Memory B cell (primary cell): Measurements from ENCODE around the gene PKIB.
"Not testable (repeated sequence)": the region's sequence is repeated elsewhere in the genome, so short reads cannot be mapped to it uniquely, and the experiment has no call there.

ENCODE experiments used
- ATAC-seq: fragments of 150-1000 bp; cut with Tn5 transposase; 2 replicates; pipeline ENCODE4 v1.10.0; 2021; ENCODE audit warnings: low read depth, mild to moderate bottlenecking, moderate library complexity
- DNase-seq, 2 donors: peaks; one replicate each; pipeline ENCODE4 v3.0.0; 2022; ENCODE audit warnings: low spot score in 2 of 2
- H3K27ac Mint-ChIP-seq: one replicate; pipeline ENCODE4 v1.8.0; 2022; ENCODE audit warnings: mild to moderate bottlenecking, moderate library complexity, mixed read lengths
- H3K27me3 Mint-ChIP-seq: one replicate; pipeline ENCODE4 v1.8.0; 2022; ENCODE audit warnings: mixed read lengths
- H3K36me3 Mint-ChIP-seq: one replicate; pipeline ENCODE4 v1.8.0; 2022; ENCODE audit warnings: mild to moderate bottlenecking, mixed read lengths
- H3K4me1 Mint-ChIP-seq: one replicate; pipeline ENCODE4 v1.8.0; 2022; ENCODE audit warnings: mixed read lengths
- H3K4me3 Mint-ChIP-seq: one replicate; pipeline ENCODE4 v1.8.0; 2022; ENCODE audit warnings: mild to moderate bottlenecking, moderate library complexity, mixed read lengths
- H3K9me3 Mint-ChIP-seq: one replicate; pipeline ENCODE4 v1.8.0; 2022; ENCODE audit warnings: mixed read lengths

The PKIB gene

GRCh38 chr6:122631571-122632249 lies 21.5 kb downstream of the PKIB start:
- Mint-ChIP-seq H3K4me3 (no peak overlapping the region), H3K27me3 (peaks cover 10% of the 10 kb centered on the region), H3K36me3 (no peaks in the 10 kb centered on the region), H3K4me1 (no peaks in the 10 kb centered on the region), H3K9me3 (peaks cover 1% of the 10 kb centered on the region), H3K27ac (no peak overlapping the region)
- no peak for ATAC-seq
- DNase-seq: no peak

- DNase-seq (no peak), ATAC-seq (no peak)
- Mint-ChIP-seq H3K27me3 (no peaks in the 10 kb centered on the region), H3K4me1 (no peaks in the 10 kb centered on the region), H3K9me3 (no peaks in the 10 kb centered on the region), H3K4me3 (no peak overlapping the region), H3K27ac (no peak overlapping the region), H3K36me3 (no peaks in the 10 kb centered on the region)
Observed at GRCh38 chr6:122640366-122640765, 30.2 kb downstream of the PKIB start.

DNA sequence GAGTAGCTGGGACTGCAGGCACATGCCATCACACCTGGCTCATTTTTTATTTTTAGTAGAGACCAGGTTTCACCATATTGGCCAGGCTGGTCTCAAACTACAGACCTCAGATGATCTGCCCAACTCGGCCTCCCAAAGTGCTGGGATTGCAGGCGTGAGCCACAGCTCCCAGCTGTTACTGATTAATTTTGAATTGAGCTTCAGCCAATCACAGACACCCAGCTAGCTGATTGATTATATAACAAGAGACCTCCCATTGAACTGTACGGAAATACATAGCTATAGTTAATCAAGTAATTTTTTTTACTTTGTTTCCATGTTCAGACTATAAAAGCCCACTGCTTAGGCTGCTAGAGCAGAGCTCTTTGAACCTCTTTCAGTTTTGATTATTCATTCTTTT lies 31.6 kb downstream of the PKIB start:
- H3K4me3 Mint-ChIP-seq: no peak overlapping the region
- H3K27ac Mint-ChIP-seq: no peak overlapping the region
- ATAC-seq (no peak), DNase-seq (no peak)
- H3K9me3 Mint-ChIP-seq: no peaks in the 10 kb centered on the region
- H3K36me3 Mint-ChIP-seq: no peaks in the 10 kb centered on the region
- H3K4me1 Mint-ChIP-seq: no peaks in the 10 kb centered on the region
- no peaks in the 10 kb centered on the region for H3K27me3 Mint-ChIP-seq

GRCh38 chr6:122642604-122643003 lies 32.4 kb downstream of the PKIB start:
- not testable (repeated sequence) for H3K4me3 Mint-ChIP-seq, H3K9me3 Mint-ChIP-seq, H3K36me3 Mint-ChIP-seq, ATAC-seq, H3K4me1 Mint-ChIP-seq, H3K27me3 Mint-ChIP-seq, DNase-seq, H3K27ac Mint-ChIP-seq

DNA sequence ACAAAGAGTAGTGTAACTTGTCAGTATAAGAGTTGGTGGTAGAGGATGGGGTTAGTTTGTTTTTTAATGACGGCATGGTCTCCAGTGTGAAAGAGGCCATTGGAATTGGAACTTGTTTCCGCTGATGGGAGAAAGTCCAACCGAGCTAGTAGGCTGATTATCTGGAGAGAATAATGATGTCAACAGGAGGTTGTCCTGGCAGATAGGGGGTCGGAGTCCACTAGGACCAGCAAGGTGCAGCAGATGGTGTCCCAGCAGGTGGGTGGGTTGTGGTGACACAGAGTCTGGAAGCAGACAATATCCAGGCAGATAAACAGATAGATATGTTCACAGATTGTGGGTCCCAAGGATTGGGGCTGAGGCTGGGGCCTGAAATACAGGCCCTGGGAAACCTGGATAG lies 35.1 kb downstream of the PKIB start:
- no peak for DNase-seq
- H3K4me3 Mint-ChIP-seq: no peak overlapping the region
- ATAC-seq: no peak
- H3K27me3 Mint-ChIP-seq: no peaks in the 10 kb centered on the region
- no peak overlapping the region for H3K27ac Mint-ChIP-seq
- H3K36me3 Mint-ChIP-seq: no peaks in the 10 kb centered on the region
- no peaks in the 10 kb centered on the region for H3K4me1 Mint-ChIP-seq
- no peaks in the 10 kb centered on the region for H3K9me3 Mint-ChIP-seq

DNA sequence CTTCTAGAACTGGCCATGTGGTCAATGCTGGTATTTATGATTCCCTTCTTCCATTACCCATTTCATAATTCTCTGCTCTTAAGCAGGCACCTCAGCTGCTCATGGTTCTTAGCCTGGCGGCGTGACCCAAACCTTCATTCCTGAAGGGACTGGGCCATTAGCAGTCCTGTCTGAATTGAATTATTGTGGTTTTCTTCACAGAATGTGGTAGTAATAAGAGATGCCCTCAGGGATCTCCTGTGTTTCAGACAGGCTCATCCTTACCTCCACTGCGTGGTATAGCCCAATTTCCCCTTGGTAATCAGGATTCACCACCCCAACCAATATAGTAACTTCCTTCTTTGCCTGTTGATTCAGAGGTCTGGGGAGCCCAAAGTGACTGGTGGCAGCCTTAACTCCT lies 37.6 kb downstream of the PKIB start:
- H3K27ac Mint-ChIP-seq: no peak overlapping the region
- no peaks in the 10 kb centered on the region for H3K4me1 Mint-ChIP-seq
- no peak overlapping the region for H3K4me3 Mint-ChIP-seq
- H3K27me3 Mint-ChIP-seq: no peaks in the 10 kb centered on the region
- H3K36me3 Mint-ChIP-seq: no peaks in the 10 kb centered on the region
- DNase-seq: no peak
- no peak for ATAC-seq
- no peaks in the 10 kb centered on the region for H3K9me3 Mint-ChIP-seq

GRCh38 chr6:122648726-122649125 lies 38.5 kb downstream of the PKIB start:
- Mint-ChIP-seq H3K9me3 (no peaks in the 10 kb centered on the region), H3K4me1 (no peaks in the 10 kb centered on the region), H3K27ac (no peak overlapping the region), H3K27me3 (no peaks in the 10 kb centered on the region), H3K36me3 (no peaks in the 10 kb centered on the region), H3K4me3 (no peak overlapping the region)
- ATAC-seq (no peak), DNase-seq (no peak)

DNA sequence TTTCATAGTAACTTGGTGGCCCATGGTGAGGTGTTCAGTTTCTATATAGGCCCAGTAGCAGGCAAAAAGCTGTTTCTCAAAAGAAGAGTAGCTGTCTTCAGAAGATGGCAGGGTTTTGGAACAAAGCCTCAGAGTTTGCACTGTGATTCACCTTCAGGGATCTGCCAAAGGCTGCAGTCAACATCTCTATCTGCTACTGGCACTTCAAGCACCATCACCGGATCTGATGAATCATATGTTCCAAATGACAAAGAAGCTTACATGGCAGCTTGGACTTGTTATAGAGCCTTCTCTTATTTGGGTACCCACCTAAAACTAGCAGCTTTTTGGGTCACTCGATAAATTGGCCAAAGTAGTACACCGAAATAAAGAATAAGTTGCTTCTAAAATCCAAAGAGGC lies 39.5 kb downstream of the PKIB start:
- Mint-ChIP-seq H3K27me3 (no peaks in the 10 kb centered on the region), H3K9me3 (no peaks in the 10 kb centered on the region), H3K27ac (no peak overlapping the region), H3K36me3 (no peaks in the 10 kb centered on the region), H3K4me1 (no peaks in the 10 kb centered on the region), H3K4me3 (no peak overlapping the region)
- ATAC-seq (no peak), DNase-seq (no peak)

GRCh38 chr6:122650403-122650802 lies 40.2 kb downstream of the PKIB start:
- Mint-ChIP-seq H3K4me1 (no peaks in the 10 kb centered on the region), H3K27ac (no peak overlapping the region), H3K36me3 (no peaks in the 10 kb centered on the region), H3K4me3 (no peak overlapping the region), H3K9me3 (no peaks in the 10 kb centered on the region), H3K27me3 (no peaks in the 10 kb centered on the region)
- DNase-seq (no peak), ATAC-seq (no peak)

DNA sequence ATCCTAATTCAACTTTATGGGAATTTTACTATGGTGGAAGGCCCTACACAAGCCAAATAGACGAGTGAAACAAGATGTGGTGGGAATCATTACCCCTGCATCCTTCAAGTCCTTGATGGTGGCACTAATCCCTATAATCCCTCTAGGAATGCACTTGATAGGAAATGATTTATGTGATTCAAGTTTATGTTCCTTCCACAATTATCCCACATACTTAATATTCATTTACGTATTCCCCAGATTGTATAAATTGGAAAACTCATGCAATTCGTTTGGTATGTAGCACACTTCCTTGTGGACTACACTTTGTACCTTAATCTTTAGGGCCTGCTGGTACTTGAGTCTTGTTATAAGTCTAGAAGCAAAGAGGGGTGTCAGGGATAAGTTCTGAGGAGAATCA lies 40.8 kb downstream of the PKIB start:
- Mint-ChIP-seq H3K36me3 (no peaks in the 10 kb centered on the region), H3K4me1 (no peaks in the 10 kb centered on the region), H3K9me3 (no peaks in the 10 kb centered on the region), H3K27me3 (no peaks in the 10 kb centered on the region), H3K4me3 (no peak overlapping the region), H3K27ac (no peak overlapping the region)
- no peak for DNase-seq
- no peak for ATAC-seq

DNA sequence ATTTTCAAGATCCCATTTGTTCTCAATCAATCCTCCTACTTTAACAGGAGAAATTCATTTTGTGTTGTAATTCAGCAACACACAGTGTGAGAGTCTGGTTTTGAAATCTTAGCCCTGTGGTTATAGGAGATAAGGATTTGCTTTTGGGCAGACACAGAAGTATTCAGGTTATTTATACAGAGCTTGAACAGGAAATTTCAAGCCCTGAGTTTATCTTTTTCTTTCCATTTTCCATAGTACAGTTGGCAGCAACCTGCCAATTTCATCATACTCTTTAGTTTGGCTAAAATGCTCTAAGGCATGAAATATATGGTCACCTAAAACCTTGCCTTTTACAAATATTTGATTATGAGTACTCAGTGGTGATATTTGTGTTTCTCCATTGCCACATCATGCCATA lies 41.4 kb downstream of the PKIB start:
- no peaks in the 10 kb centered on the region for H3K36me3 Mint-ChIP-seq
- no peaks in the 10 kb centered on the region for H3K9me3 Mint-ChIP-seq
- no peaks in the 10 kb centered on the region for H3K4me1 Mint-ChIP-seq
- no peak for ATAC-seq
- H3K27me3 Mint-ChIP-seq: no peaks in the 10 kb centered on the region
- no peak overlapping the region for H3K4me3 Mint-ChIP-seq
- no peak for DNase-seq
- no peak overlapping the region for H3K27ac Mint-ChIP-seq

- H3K4me3 Mint-ChIP-seq: no peak overlapping the region
Observed at GRCh38 chr6:122652431-122652830, 42.2 kb downstream of the PKIB start.

DNA sequence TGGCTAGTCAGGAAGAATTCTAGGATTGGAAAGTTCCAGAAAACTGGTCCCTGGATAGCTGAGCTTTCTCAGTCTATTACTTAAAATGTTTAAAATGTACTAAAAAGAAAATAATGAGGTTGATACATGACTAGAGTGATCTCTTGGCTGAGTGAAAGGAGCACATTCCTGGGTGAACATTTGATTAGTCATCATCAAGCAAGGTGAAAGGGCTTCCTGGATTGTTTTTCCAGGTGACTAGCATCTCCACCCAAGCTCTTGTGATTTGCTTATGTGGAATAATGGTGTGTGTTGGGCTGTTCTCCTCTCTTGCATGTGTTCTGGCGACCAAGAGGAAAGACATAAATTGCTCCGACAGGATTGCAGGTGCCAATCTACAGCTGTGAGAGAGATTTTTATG lies 42.9 kb downstream of the PKIB start:
- Mint-ChIP-seq H3K27me3 (no peaks in the 10 kb centered on the region), H3K36me3 (no peaks in the 10 kb centered on the region), H3K4me1 (no peaks in the 10 kb centered on the region), H3K4me3 (no peak overlapping the region), H3K9me3 (no peaks in the 10 kb centered on the region), H3K27ac (no peak overlapping the region)
- no peak for ATAC-seq
- no peak for DNase-seq

More at GRCh38 chr6:122652431-122652830, 42.2 kb downstream of the PKIB start:
- Mint-ChIP-seq H3K9me3 (no peaks in the 10 kb centered on the region), H3K36me3 (no peaks in the 10 kb centered on the region), H3K27me3 (no peaks in the 10 kb centered on the region), H3K4me1 (no peaks in the 10 kb centered on the region), H3K27ac (no peak overlapping the region)
- ATAC-seq (no peak), DNase-seq (no peak)

DNA sequence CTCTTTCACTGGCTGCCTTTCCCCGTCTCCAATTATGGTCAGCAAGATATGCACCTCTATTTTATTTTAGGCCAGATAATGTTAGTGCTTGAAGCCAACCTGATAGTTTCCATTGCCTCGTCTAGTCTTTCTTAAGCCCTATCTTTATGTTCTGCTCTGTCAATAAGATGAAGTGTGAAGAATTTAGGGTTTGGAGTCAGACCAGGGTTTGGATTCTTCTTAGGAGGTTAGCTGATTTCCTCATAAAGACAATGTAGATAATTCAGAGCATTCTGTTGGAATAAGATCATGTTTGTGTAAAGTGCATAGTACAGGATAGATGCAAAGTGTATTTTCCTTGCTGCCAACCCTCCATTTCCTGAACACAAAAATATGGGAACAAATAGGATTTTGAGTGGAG lies 43.8 kb downstream of the PKIB start:
- H3K36me3 Mint-ChIP-seq: no peaks in the 10 kb centered on the region
- no peak for DNase-seq
- H3K4me1 Mint-ChIP-seq: no peaks in the 10 kb centered on the region
- no peaks in the 10 kb centered on the region for H3K27me3 Mint-ChIP-seq
- H3K9me3 Mint-ChIP-seq: no peaks in the 10 kb centered on the region
- no peak for ATAC-seq
- H3K27ac Mint-ChIP-seq: no peak overlapping the region
- no peak overlapping the region for H3K4me3 Mint-ChIP-seq

DNA sequence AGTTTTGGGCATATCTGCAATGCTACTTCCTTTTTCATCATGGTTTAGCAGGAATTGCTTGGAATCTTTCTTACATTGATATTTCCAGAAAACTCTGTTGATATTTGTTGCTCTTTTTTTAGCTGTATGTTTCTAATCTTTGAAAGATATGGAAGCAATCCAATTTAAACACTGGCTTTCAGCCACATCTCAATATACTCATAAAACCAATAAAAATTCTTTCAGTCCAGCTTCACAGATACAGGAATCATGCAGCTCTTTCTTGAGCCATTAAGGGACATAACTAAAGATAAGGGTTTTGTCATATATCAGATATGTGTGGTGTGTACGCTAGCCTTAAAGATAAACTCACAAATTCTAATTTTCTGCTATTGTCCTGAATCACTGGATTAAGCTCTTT lies 47.4 kb downstream of the PKIB start:
- H3K9me3 Mint-ChIP-seq: no peaks in the 10 kb centered on the region
- no peak overlapping the region for H3K4me3 Mint-ChIP-seq
- no peak overlapping the region for H3K27ac Mint-ChIP-seq
- ATAC-seq (no peak), DNase-seq (no peak)
- H3K27me3 Mint-ChIP-seq: peaks cover 2% of the 10 kb centered on the region
- no peaks in the 10 kb centered on the region for H3K36me3 Mint-ChIP-seq
- H3K4me1 Mint-ChIP-seq: no peaks in the 10 kb centered on the region
